Right lobe of liver (tissue), 4 donors: ENCODE data around the gene IGFBP5.

ENCODE experiments used
- POLR2A ChIP-seq: fragments of 450-650 bp; IDR thresholded peaks from one replicate; pipeline ENCODE4 v1.6.1; 2017; ENCODE audit warnings: antibody characterized with exemption, mild to moderate bottlenecking
- TF ChIP-seq, protein P1 (sequence below), 4 donors: fragments of 200-600 bp in 3 of 4; fragments of 450-650 bp in 1 of 4; IDR thresholded peaks; one replicate each; pipeline versions ENCODE4 v1.5.1 to v1.8.0; 2016 to 2022; ENCODE audit warnings: antibody characterized with exemption in 4 of 4, mild to moderate bottlenecking in 2 of 4
- donor health status: DM: no; HTN: no; CAD: no.
- donor health status: DM: no; HTN: no; CAD: no.
- donor health status: DM: no; HTN: yes; CAD: no.

DNA sequence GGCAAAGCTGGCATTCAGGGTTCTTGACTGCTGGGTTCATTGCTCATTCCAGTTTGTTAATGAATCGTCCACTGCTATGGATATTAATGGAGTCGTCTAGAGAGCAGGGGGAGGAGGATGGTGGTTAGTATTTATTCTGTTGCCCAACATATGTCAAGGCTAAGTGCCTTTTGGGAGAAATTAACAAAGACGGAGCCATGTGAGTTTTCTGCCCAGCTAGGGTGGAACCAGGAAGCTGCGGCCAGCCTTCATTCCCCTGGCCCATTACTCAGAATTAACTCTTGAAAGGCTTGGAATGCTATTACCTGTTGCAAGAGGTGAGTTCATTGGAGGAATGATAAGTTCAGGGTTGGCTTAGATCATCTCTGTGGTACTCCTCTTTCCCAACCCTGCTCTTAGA, 42.8 kb downstream of the IGFBP5 start:
- no peak for TF ChIP-seq POLR2A
- TF ChIP-seq, protein P1, sequence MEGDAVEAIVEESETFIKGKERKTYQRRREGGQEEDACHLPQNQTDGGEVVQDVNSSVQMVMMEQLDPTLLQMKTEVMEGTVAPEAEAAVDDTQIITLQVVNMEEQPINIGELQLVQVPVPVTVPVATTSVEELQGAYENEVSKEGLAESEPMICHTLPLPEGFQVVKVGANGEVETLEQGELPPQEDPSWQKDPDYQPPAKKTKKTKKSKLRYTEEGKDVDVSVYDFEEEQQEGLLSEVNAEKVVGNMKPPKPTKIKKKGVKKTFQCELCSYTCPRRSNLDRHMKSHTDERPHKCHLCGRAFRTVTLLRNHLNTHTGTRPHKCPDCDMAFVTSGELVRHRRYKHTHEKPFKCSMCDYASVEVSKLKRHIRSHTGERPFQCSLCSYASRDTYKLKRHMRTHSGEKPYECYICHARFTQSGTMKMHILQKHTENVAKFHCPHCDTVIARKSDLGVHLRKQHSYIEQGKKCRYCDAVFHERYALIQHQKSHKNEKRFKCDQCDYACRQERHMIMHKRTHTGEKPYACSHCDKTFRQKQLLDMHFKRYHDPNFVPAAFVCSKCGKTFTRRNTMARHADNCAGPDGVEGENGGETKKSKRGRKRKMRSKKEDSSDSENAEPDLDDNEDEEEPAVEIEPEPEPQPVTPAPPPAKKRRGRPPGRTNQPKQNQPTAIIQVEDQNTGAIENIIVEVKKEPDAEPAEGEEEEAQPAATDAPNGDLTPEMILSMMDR (IDR thresholded peaks at IDR 0.05), result no peak
